GM12875 (cell line): ENCODE measurements around the gene CRB2.

ENCODE experiments used
- H3K4me3 ChIP-seq: one replicate; pipeline ENCODE4 v1.5.1; 2011; ENCODE audit warnings: low read depth, low read length, control low read depth
- TF ChIP-seq, protein P1 (sequence below): IDR thresholded peaks from 2 replicates; pipeline ENCODE4 v1.5.1; 2011; ENCODE audit warnings: low read depth, mild to moderate bottlenecking, control low read depth, inconsistent platforms, low read length, moderate library complexity, borderline replicate concordance; ENCODE audit not compliant: insufficient read depth

The CRB2 gene

DNA sequence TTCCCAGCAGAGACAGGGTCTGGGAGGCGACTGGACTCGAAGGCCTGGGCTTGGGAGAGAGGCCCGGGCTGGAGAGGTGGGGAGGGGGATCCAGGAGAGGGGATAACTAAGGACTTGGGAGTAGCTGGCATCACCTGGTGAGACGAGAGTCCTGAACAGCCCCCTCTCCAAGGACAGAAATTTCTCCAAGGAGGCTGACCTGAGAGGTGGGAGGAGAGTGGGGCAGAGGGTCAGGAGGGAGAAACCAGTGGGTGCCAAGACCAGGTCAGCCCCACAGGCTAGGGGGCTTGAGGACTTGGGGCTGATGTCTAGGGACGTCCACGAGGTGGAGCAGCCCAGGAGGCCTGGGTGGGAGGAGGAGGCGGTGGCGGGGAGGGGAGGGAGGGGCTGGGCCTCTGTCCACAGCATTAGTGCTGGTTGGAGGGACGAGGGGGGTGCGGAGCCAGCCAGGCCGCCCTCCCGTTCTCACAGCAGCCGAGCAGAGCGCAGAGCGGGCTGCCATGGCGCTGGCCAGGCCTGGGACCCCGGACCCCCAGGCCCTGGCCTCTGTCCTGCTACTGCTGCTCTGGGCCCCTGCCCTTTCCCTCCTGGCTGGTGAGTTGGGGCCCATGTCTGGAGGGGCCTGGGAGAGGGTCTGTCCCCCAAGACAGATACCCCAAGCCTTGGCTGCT, at the start of gene CRB2:
CRB2 (plus strand) TSS at position 437 of the 671 bp plus-strand sequence; CDS start at position 501, 64 bp downstream.
- TF ChIP-seq, protein P1, sequence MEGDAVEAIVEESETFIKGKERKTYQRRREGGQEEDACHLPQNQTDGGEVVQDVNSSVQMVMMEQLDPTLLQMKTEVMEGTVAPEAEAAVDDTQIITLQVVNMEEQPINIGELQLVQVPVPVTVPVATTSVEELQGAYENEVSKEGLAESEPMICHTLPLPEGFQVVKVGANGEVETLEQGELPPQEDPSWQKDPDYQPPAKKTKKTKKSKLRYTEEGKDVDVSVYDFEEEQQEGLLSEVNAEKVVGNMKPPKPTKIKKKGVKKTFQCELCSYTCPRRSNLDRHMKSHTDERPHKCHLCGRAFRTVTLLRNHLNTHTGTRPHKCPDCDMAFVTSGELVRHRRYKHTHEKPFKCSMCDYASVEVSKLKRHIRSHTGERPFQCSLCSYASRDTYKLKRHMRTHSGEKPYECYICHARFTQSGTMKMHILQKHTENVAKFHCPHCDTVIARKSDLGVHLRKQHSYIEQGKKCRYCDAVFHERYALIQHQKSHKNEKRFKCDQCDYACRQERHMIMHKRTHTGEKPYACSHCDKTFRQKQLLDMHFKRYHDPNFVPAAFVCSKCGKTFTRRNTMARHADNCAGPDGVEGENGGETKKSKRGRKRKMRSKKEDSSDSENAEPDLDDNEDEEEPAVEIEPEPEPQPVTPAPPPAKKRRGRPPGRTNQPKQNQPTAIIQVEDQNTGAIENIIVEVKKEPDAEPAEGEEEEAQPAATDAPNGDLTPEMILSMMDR, result no peak
- no peak within 1 kb of the TSS for H3K4me3 ChIP-seq

DNA sequence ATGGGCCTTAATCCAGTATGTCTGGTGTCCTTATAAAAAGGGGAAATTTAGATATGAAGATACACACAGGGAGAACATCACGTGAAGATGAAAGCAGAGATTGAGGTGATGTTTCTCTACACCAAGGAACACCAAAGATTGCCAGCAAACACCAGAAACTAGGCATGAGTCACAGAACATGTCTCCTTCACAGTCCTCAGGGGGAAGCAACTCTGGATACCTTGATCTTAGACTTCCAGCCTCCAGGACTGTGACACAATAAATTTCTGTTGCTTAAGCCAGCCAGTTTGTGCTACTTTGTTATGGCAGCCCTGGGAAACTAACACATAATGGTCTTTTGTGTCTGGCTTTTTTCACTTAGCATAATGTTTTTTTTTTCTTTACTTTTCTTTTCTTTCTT, 46.4 kb upstream of the CRB2 start:
- TF ChIP-seq, protein P1, result no peak
- no peak overlapping the region for H3K4me3 ChIP-seq

DNA sequence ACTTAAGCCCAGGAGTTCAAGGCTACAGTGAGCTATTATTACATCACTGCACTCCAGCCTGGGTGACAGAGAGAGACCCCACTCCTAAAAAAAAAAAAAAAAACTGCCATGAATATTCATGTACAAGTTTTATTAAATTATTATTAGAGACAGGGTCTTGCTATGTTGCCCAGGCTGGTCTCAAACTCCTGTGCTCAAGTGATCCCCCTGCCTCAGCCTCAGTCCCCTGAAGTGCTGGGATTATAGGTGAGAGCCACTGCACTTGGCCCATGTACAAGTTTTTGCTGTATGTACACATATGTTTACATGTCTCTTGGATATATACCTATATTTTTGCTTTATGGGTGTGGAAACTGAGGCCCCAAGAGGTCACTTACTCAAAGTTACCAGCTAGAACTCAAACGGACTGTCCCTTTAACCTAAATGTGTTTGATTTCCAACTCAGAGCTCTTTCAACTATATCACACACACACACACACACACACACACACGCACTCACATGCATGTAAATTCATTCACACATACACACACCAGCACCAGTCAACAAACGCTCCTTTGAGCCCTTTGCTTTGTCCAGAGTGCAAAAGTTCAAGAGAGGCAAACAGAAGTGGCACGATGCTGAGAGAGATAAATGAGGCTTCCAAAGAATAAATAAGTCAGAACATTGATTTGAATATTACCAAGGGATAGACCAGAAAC, 45.3 kb upstream of the CRB2 start:
- no peak overlapping the region for H3K4me3 ChIP-seq
- TF ChIP-seq, protein P1, result no peak

DNA sequence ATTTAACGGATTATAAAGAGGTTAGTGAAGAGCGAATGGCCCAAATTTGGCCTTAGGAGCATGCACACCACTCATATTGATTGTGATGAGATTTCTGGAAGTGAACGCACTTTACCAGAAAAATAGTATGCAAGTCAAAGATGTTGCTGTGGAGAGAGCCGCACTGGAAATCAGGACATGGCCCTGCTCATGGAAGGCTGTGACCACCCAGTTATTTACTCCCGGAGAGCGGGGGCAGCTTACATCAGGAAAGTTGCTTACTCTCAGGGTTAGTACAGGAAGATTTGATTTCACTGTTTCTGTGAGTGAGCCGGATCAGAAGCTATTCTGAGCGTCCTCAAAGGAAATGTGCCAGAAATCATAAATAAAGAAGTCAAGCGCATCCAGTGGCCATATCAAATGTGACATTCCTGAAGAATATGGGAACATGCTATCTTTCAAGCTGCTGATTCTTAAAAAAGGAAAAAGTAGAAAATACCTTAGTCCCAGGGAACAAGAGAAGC, 44.7 kb upstream of the CRB2 start:
- TF ChIP-seq, protein P1, result no peak
- no peak overlapping the region for H3K4me3 ChIP-seq

DNA sequence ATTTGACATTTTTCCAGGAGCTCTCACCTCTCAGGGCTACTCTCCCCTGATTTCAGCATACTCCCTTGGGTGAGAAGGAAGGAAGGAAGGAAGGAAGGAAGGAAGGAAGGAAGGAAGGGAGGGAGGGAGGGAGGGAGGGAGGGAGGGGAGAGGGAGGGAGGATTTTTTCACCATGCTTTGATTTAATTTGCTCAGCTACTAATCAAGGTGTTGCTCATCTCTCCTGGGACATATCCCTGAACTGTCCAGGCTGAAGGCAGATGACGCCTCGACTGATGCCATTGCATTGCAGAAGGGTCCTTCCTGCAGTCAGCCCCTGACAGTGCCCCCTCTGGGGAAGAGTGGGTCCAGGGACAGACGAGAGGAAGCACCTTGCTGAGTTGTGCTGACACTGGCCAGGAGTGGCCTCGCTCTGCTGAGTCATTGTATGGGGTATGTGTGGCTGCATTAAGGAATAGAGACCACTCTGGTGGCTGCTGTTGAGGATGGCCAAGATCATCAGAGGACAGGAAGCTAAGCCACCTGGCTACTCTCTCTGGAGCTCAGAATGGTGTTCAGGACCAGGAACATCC, 43.6 kb upstream of the CRB2 start:
- no peak overlapping the region for H3K4me3 ChIP-seq
- TF ChIP-seq, protein P1, result no peak

DNA sequence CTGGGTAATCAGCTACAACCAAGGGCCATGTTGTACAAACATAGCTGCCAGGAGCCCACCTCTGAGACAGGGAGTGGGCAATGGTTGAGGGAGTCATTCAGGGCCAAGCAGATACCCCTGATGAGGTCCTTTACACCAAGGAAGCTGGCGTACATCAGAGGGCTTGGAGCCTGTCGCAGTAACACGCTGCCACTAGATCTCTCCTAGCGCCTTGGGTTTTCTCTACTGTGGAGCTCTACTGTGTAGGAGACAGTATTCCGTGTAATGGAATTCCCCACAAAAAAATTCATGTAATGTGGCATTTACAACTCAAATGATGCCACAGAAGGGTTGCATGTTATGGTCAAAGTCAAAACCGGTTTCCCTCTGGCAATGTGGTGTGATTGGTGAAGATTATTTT, 41.4 kb upstream of the CRB2 start:
- H3K4me3 ChIP-seq, result no peak overlapping the region
- TF ChIP-seq, protein P1, result no peak
